ENCODE data around the gene LGALS14.

DNA sequence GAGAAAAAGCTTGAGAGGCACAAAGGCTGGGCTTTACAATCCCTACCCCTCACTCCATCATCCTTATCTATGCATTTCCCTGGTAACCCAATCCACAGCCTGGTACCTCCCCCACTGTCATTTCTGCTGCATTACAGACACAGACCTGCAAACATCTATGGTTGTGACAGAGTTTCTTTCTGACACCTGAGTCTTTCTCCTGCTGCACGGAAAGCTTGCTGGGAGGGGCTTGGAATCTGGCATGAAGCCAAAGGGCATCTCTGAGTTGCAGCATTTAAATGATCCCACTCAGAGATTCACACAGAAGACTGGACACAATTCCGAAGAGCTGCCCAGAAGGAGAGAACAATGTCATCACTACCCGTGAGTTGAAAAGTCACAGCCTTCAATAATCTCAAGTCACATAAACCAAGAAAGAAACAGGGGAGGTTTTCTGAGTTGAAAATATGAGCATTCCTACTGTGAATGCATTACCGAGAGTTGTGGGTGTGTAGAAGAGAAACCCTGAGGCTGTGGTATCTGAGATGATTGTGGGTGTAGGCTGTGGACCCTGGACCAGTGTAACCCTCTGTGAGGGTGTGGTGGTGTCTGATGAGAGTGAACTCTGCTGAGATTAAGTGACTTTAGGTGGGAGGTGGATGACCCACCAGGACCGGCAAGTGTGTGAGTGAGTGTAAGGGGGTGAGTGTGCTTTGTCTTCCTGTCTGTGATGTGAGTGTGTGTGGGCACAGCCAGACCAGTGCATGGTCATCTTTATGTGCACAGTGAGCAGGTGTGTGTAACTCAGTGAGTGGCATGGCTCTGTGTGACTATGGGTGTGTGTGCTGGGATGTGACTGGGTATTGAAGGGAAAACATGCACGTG lies at the start of gene LGALS14:
- no peak; the same call in 1 of the 2 replicates for TF ChIP-seq POLR2AphosphoS5 (IDR thresholded peaks at IDR 0.05; ENCODE audit: low read depth, low read length)
- TF ChIP-seq POLR2A (IDR thresholded peaks at IDR 0.05; ENCODE audit: low read depth, low read length): no peak
